Osteoblast (primary cell): ENCODE results near the gene PPP2R5C. TPM values are rescaled to one million over a fixed set of nuclear protein-coding genes. Genes with fewer than 3 reads are reported as not detected.

Source experiments
- DNase-seq: peaks from one replicate; pipeline ENCODE4 v3.0.0; 2011; ENCODE audit warnings: low spot score, mixed read lengths; ENCODE audit not compliant: insufficient read length; ENCODE audit errors: missing footprints
- H2AFZ ChIP-seq: 2 replicates; pipeline ENCODE4 v1.6.0; 2011; ENCODE audit warnings: mild to moderate bottlenecking, low read length
- H3K27ac ChIP-seq: 2 replicates; pipeline ENCODE4 v1.5.1; 2011; ENCODE audit warnings: mild to moderate bottlenecking, low read depth, low read length, moderate library complexity
- H3K27me3 ChIP-seq: 2 replicates; pipeline ENCODE4 v1.6.0; 2012; ENCODE audit warnings: mild to moderate bottlenecking, control low read depth, inconsistent platforms, low read length, moderate library complexity; ENCODE audit not compliant: insufficient read depth
- H3K36me3 ChIP-seq: 2 replicates; pipeline ENCODE4 v1.5.1; 2011; ENCODE audit warnings: mild to moderate bottlenecking, low read length, control low read depth, moderate library complexity; ENCODE audit not compliant: insufficient read depth
- H3K4me1 ChIP-seq: 2 replicates; pipeline ENCODE4 v1.5.1; 2011; ENCODE audit warnings: mild to moderate bottlenecking, low read length, control low read depth, moderate library complexity; ENCODE audit not compliant: insufficient read depth
- H3K4me2 ChIP-seq: 2 replicates; pipeline ENCODE4 v1.6.0; 2011; ENCODE audit warnings: mild to moderate bottlenecking, low read length; ENCODE audit not compliant: insufficient read depth
- H3K4me3 ChIP-seq: fragments of 200-600 bp; sonication (generic); 3 replicates; pipeline ENCODE4 v1.5.1; 2012; ENCODE audit warnings: mild to moderate bottlenecking, low read length, inconsistent platforms; ENCODE audit not compliant: insufficient read depth
- H3K79me2 ChIP-seq: 2 replicates; pipeline ENCODE4 v1.6.0; 2012; ENCODE audit warnings: mild to moderate bottlenecking, low read length, control low read depth, inconsistent platforms; ENCODE audit not compliant: insufficient read depth
- H3K9me3 ChIP-seq: 2 replicates; pipeline ENCODE4 v1.5.1; 2011; ENCODE audit warnings: low read depth, low read length, control low read depth
- H4K20me1 ChIP-seq: 2 replicates; pipeline ENCODE4 v1.6.0; 2012; ENCODE audit warnings: mild to moderate bottlenecking, low read length, control low read depth; ENCODE audit not compliant: insufficient read depth
- total RNA-seq: library from RNA; depleted of rRNA; stranded (reverse); fragments of >200 nt; gene quantifications from 2 replicates; pipeline ENCODE4 v1.2.3, GENCODE V29; 2012
- TF ChIP-seq, protein P1 (sequence below): IDR thresholded peaks from 2 replicates; pipeline ENCODE4 v1.5.1; 2011; ENCODE audit warnings: mild to moderate bottlenecking, low read depth, low read length, moderate library complexity; ENCODE audit errors: extremely low read depth

Gene PPP2R5C
- total RNA-seq, 1 donor, result 101 TPM

DNA sequence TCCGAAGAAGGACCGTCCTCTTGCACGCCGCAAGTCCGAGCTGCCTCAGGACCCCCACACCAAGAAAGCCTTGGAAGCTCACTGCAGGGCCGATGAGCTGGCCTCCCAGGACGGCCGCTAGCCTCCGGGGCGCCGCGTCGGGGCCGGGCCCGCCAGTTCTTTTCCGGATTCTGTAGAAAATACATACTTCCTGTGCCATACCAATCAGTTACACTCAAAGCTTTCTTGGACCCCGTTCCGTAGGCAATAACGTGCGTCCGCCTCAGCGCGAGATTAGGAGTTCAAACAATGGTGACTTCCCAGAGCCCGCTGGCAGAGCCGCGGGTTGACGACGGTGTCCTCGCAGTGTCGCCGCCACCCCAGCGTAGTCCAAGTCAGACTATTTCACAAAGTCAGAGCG lies 163.6 kb downstream of the PPP2R5C start:
- no peaks in the 10 kb centered on the region for H4K20me1 ChIP-seq
- DNase-seq, result no peak
- H3K9me3 ChIP-seq, result no peaks in the 10 kb centered on the region
- no peak overlapping the region for H3K27ac ChIP-seq
- no peak overlapping the region for H2AFZ ChIP-seq
- H3K79me2 ChIP-seq, result no peaks in the 10 kb centered on the region
- no peaks in the 10 kb centered on the region for H3K27me3 ChIP-seq
- H3K4me3 ChIP-seq, result no peak overlapping the region
- TF ChIP-seq, protein P1, sequence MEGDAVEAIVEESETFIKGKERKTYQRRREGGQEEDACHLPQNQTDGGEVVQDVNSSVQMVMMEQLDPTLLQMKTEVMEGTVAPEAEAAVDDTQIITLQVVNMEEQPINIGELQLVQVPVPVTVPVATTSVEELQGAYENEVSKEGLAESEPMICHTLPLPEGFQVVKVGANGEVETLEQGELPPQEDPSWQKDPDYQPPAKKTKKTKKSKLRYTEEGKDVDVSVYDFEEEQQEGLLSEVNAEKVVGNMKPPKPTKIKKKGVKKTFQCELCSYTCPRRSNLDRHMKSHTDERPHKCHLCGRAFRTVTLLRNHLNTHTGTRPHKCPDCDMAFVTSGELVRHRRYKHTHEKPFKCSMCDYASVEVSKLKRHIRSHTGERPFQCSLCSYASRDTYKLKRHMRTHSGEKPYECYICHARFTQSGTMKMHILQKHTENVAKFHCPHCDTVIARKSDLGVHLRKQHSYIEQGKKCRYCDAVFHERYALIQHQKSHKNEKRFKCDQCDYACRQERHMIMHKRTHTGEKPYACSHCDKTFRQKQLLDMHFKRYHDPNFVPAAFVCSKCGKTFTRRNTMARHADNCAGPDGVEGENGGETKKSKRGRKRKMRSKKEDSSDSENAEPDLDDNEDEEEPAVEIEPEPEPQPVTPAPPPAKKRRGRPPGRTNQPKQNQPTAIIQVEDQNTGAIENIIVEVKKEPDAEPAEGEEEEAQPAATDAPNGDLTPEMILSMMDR, result no peak
- H3K36me3 ChIP-seq, result peaks cover 17% of the 10 kb centered on the region
- no peak overlapping the region for H3K4me2 ChIP-seq
- peaks cover 17% of the 10 kb centered on the region for H3K4me1 ChIP-seq

- Histone ChIP-seq H4K20me1 (no peaks in the 10 kb centered on the region), H3K4me1 (peaks cover 17% of the 10 kb centered on the region), H3K36me3 (peaks cover 8% of the 10 kb centered on the region), H3K27ac (peak overlapping the region; percentile 82), H2AFZ (no peak overlapping the region), H3K79me2 (no peaks in the 10 kb centered on the region), H3K4me2 (no peak overlapping the region), H3K4me3 (no peak overlapping the region), H3K27me3 (no peaks in the 10 kb centered on the region), H3K9me3 (no peaks in the 10 kb centered on the region)
- TF ChIP-seq, protein P1, result no peak
- DNase-seq, result no peak
Measured at GRCh38 chr14:101926085-101926484, 164.6 kb downstream of the PPP2R5C start.

DNA sequence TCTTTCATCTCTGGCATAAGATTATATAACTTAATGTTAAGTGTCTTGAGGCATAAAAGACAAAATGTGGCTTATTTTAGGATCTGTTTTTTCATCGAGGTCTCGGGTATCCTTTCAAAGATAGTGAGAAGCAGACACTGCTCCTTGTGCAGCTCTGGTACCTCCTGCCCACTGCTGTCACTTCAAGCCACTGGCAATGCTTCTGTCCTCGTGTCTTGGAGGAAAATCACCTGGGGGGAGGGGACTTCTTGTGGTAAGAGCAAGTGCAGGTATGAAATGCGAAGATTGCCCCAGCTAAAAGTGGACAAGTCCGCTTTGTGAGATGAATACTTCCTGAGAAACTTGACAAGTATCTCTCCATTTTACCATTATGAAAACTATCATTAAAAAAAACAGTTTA lies 165.1 kb downstream of the PPP2R5C start:
- H3K27ac ChIP-seq, result peak overlapping the region; percentile 82
- TF ChIP-seq, protein P1, result no peak
- no peaks in the 10 kb centered on the region for H3K79me2 ChIP-seq
- H4K20me1 ChIP-seq, result no peaks in the 10 kb centered on the region
- no peaks in the 10 kb centered on the region for H3K9me3 ChIP-seq
- DNase-seq, result no peak
- peaks cover 8% of the 10 kb centered on the region for H3K36me3 ChIP-seq
- H3K4me1 ChIP-seq, result peaks cover 17% of the 10 kb centered on the region
- H2AFZ ChIP-seq, result no peak overlapping the region
- H3K4me3 ChIP-seq, result no peak overlapping the region
- no peak overlapping the region for H3K4me2 ChIP-seq
- no peaks in the 10 kb centered on the region for H3K27me3 ChIP-seq

- peak; percentile 98 for DNase-seq
- H3K4me1 ChIP-seq, result peaks cover 17% of the 10 kb centered on the region
- no peak overlapping the region for H2AFZ ChIP-seq
- peak overlapping the region; percentile 82 for H3K27ac ChIP-seq
- H3K79me2 ChIP-seq, result no peaks in the 10 kb centered on the region
- H3K36me3 ChIP-seq, result peaks cover 8% of the 10 kb centered on the region
- H3K4me2 ChIP-seq, result peak overlapping the region; percentile 49
- no peaks in the 10 kb centered on the region for H3K27me3 ChIP-seq
- TF ChIP-seq, protein P1, result no peak
- H3K4me3 ChIP-seq, result no peak overlapping the region
- H3K9me3 ChIP-seq, result no peaks in the 10 kb centered on the region
- no peaks in the 10 kb centered on the region for H4K20me1 ChIP-seq
Measured at GRCh38 chr14:101927859-101928258, 166.3 kb downstream of the PPP2R5C start.
